Prostate gland (tissue), 2 donors: Measurements from ENCODE around the gene ANKLE1. TPM values are rescaled to one million over a fixed set of nuclear protein-coding genes. Genes with fewer than 3 reads are reported as not detected.

ENCODE experiments used
- DNase-seq: peaks from one replicate; pipeline ENCODE4 v3.0.0-alpha.2; 2019; ENCODE audit warnings: low spot score
- H3K27ac ChIP-seq, 2 donors: fragments of 200-600 bp; sonication (generic); 2 replicates each; pipeline ENCODE4 v1.5.1; 2017 to 2019
- H3K27me3 ChIP-seq: fragments of 200-600 bp; sonication (generic); replicated peaks from 2 replicates; pipeline ENCODE4 v1.5.1; 2019; ENCODE audit not compliant: insufficient read depth
- H3K36me3 ChIP-seq, 2 donors: fragments of 200-600 bp; sonication (generic); 1 replicate in 1 of 2; 2 replicates in 1 of 2; pipeline versions ENCODE4 v1.5.1 to v1.8.1; 2017 to 2019
- H3K4me1 ChIP-seq: fragments of 200-600 bp; sonication (generic); replicated peaks from 2 replicates; pipeline ENCODE4 v1.5.1; 2019
- H3K4me3 ChIP-seq, 2 donors: fragments of 200-600 bp; sonication (generic); 2 replicates each; pipeline ENCODE4 v1.5.1; 2017 to 2019
- H3K9me3 ChIP-seq: fragments of 200-600 bp; sonication (generic); 2 replicates; pipeline ENCODE4 v1.5.1; 2017
- POLR2A ChIP-seq: fragments of 450-650 bp; IDR thresholded peaks from one replicate; pipeline ENCODE4 v1.6.1; 2016; ENCODE audit warnings: antibody characterized with exemption, mild to moderate bottlenecking
- POLR2AphosphoS5 ChIP-seq: sonication (generic); formaldehyde crosslinking; IDR thresholded peaks from one replicate; pipeline ENCODE4 v1.6.1; 2017; ENCODE audit warnings: antibody characterized with exemption
- WGBS: methylation state at CpG from one replicate; pipeline ENCODE4 v1.1.5; 2018; 5-methylcytosine and 5-hydroxymethylcytosine counted together
- intact Hi-C: fragments of 100-400 bp; cut with DNase I; formaldehyde crosslinking; loops from one replicate; pipeline ENCODE4 v1.14.2; 2022
- total RNA-seq, 2 donors: library from RNA; depleted of rRNA; stranded (reverse); fragments of >200 nt; gene quantifications; one replicate each; pipeline ENCODE4 v1.1.0, GENCODE V29; 2016
- TF ChIP-seq, protein P1 (sequence below), 4 experiments: fragments of 200-600 bp in 2 of 4; fragments of 450-650 bp in 2 of 4; sonication (generic) in 2 of 4; IDR thresholded peaks; 1 replicate in 3 of 4; 2 replicates in 1 of 4; pipeline ENCODE4 v1.5.1; 2016 to 2019; ENCODE audit warnings: antibody characterized with exemption in 4 of 4, mild to moderate bottlenecking in 2 of 4, moderate library complexity in 2 of 4

The ANKLE1 gene
- total RNA-seq, 2 donors from 2014 or later: 0.64 to 1.2 TPM

DNA sequence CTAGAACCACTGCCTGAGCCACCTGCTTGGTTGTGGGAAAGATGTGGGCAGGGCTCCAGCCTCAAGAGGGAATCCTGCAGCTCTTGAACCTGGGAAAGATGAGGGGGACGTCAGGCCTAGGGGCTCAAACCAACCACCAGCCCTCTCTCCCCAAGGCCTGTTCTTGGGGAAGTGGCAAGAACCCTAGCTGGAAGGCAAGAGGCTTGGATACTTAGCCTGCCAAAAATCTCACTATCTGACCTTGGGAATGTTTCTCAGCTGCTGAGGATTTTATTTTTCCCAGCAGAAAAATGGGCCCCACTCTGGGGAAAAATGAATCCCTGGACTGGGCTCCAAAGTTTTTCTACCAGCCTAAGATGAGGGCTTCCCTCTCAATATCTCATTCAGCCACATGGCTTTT is 21.8 kb upstream of the ANKLE1 start:
- H3K27ac ChIP-seq: no peak overlapping the region
- H3K27me3 ChIP-seq: no peaks in the 10 kb centered on the region
- H3K36me3 ChIP-seq: no peaks in the 10 kb centered on the region
- intact Hi-C loops: no loop called here
- no peak for TF ChIP-seq POLR2A
- TF ChIP-seq, protein P1, sequence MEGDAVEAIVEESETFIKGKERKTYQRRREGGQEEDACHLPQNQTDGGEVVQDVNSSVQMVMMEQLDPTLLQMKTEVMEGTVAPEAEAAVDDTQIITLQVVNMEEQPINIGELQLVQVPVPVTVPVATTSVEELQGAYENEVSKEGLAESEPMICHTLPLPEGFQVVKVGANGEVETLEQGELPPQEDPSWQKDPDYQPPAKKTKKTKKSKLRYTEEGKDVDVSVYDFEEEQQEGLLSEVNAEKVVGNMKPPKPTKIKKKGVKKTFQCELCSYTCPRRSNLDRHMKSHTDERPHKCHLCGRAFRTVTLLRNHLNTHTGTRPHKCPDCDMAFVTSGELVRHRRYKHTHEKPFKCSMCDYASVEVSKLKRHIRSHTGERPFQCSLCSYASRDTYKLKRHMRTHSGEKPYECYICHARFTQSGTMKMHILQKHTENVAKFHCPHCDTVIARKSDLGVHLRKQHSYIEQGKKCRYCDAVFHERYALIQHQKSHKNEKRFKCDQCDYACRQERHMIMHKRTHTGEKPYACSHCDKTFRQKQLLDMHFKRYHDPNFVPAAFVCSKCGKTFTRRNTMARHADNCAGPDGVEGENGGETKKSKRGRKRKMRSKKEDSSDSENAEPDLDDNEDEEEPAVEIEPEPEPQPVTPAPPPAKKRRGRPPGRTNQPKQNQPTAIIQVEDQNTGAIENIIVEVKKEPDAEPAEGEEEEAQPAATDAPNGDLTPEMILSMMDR (IDR thresholded peaks at IDR 0.05): no peak
- no peak for TF ChIP-seq POLR2AphosphoS5
- H3K4me3 ChIP-seq: no peak overlapping the region
- 33% methylated on average over 1 of the region's 1 CpG for WGBS
- H3K9me3 ChIP-seq: no peaks in the 10 kb centered on the region
- DNase-seq: no peak
- H3K4me1 ChIP-seq: no peaks in the 10 kb centered on the region

DNA sequence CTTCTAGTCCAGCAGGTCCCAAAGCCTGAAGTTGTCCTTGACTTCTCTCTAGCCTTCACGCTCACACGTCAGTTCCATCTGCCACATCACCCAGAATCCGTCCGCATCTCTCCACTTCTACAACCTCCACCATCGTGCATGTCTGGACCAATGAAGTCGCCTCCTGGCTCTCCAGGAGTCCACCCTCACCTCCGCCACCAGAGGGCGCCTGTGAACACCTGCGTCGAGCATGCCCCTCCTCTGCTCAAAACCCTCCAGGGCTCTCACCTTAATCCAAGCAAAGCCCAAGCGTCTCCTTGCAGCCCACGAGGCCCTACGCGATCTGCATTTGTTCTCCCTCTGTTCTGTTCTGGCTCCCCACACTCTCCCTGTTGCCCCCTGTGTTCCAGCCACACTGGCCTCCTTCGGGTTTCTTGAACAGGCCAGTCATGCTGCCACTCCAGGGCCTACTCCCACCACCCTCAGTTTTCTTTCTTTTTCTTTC is 20.8 kb upstream of the ANKLE1 start:
- WGBS: 14% methylated on average over 15 of the region's 15 CpGs
- no peak for TF ChIP-seq POLR2A
- TF ChIP-seq POLR2AphosphoS5: peak; percentile 61
- TF ChIP-seq, protein P1 (IDR thresholded peaks at IDR 0.05): peak; percentile 75 to 85 (median 81)
- intact Hi-C loops: no loop called here

DNA sequence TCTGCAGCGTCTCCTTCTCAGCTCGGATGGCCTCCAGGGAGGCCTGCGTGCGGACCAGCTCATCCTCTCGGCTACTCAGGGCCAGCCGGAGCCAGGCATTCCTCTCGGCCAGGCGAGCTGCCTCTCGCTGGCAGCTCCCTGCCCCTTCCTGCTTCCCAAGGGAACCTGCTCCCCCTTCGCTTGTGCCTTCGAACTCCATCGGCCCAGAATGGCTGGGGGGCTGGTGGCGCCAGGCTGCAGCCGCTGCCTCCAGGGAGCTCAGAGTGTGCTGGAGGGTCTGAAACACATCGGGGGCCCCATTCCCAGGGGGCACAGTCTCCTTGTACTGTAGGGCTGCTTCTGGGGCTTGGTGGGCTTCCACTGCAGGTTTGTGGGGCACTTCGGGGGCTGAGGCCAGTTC is 19.1 kb upstream of the ANKLE1 start:
- Histone ChIP-seq H3K27me3 (no peaks in the 10 kb centered on the region), H3K27ac (no peak overlapping the region), H3K4me3 (no peak overlapping the region), H3K4me1 (no peaks in the 10 kb centered on the region), H3K36me3 (no peaks in the 10 kb centered on the region), H3K9me3 (no peaks in the 10 kb centered on the region)
- intact Hi-C loops: no loop called here
- TF ChIP-seq POLR2AphosphoS5 (no peak), POLR2A (no peak)
- TF ChIP-seq, protein P1 (IDR thresholded peaks at IDR 0.05): no peak
- DNase-seq: no peak
- WGBS: 82% methylated on average over 16 of the region's 16 CpGs

More for the DNA sequence above, 20.8 kb upstream of the ANKLE1 start:
- H3K27me3 ChIP-seq: no peaks in the 10 kb centered on the region
- peak; percentile 67 for DNase-seq
- no peaks in the 10 kb centered on the region for H3K36me3 ChIP-seq
- no peaks in the 10 kb centered on the region for H3K9me3 ChIP-seq
- no peak overlapping the region for H3K27ac ChIP-seq
- no peak overlapping the region for H3K4me3 ChIP-seq
- no peaks in the 10 kb centered on the region for H3K4me1 ChIP-seq

DNA sequence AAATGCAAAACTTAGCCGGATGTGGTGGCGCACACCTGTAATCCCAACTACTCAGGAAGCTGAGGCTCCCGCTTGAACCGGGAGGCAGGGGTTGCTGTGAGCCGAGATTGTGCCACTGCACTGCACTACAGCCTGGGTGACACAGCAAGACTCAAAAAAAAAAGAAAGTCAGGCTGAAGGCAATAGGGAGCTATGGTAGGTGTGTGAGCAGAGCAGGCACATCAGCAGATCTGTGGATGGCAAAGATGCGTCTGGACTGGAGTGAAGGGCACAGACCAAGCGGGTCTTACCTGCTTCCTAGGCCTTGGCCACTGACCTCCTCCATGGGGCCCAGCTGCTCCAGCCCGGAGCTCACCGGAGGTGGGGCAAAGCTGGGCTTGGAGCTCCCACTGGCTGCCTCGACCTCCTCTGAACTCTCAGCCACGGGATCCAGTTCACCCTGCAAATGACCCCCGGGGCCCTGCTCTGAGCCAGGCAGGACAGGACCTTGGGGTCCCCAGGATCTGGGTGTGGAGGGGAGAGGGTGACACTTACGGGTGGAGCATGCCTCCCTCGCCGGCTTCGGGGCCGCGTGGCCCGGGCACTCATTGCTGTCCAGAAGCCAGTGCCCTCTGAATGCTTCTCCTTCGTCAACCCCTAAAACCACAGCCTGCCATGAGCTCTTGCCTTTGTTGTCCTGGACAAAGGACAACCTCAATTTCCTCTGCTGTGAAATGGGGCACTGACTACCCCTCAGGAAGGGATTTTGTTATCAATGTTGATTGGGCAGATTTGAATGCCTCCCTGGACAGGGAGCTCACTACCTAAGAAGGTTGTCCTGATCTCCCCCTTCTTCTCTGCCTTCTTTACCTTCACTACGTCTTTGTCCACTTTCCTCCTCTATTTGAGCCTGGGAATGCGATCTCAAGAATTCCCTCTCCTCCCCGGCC is 17.7 kb upstream of the ANKLE1 start:
- Histone ChIP-seq H3K4me3 (no peak overlapping the region), H3K9me3 (no peaks in the 10 kb centered on the region), H3K27me3 (no peaks in the 10 kb centered on the region), H3K36me3 (no peaks in the 10 kb centered on the region), H3K27ac (peak overlapping the region in 1 of 2 donors; percentile 8), H3K4me1 (no peaks in the 10 kb centered on the region)
- WGBS: 86% methylated on average over 23 of the region's 23 CpGs
- TF ChIP-seq, protein P1 (IDR thresholded peaks at IDR 0.05): no peak
- no peak for TF ChIP-seq POLR2A
- no peak for TF ChIP-seq POLR2AphosphoS5
- intact Hi-C loops: no loop called here
- DNase-seq: no peak

DNA sequence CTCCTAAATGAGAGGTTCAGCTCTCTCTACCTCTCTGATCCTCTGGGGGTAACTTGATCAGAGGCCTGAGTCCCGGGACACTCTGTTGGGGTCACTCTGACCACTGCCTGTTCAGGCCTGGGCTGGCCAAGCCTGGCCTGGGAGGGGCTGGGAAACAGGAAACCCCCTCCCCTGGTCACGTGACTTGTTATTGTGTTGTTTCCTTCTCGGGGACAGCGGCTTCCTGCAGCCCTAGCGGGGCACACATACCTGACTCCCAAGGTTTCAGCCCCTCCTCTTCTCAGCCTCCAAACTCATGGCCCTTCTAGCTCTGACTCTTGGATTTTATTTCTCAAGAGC is 17.1 kb upstream of the ANKLE1 start, which contains the start of gene USHBP1:
USHBP1 (minus strand) TSS at position 105 of the 339 bp plus-strand sequence. CDS start 446 bp downstream, outside the sequence.
- 35% methylated on average over 5 of the region's 5 CpGs for WGBS
- intact Hi-C loops: no loop called here

More for the DNA sequence above, 17.1 kb upstream of the ANKLE1 start, which contains the start of gene USHBP1:
- Histone ChIP-seq H3K36me3 (no peaks in the 10 kb centered on the region), H3K27me3 (no peaks in the 10 kb centered on the region), H3K9me3 (no peaks in the 10 kb centered on the region), H3K4me3 (no peak within 1 kb of the TSS), H3K4me1 (no peaks in the 10 kb centered on the region), H3K27ac (peak within 1 kb of the TSS in 1 of 2 donors; percentile 8)
- DNase-seq: no peak
- TF ChIP-seq, protein P1 (IDR thresholded peaks at IDR 0.05): no peak
- TF ChIP-seq POLR2A: no peak
- peak; percentile 26 for TF ChIP-seq POLR2AphosphoS5
